GM19463 (cell line): Measurements from ENCODE around the gene MXD1.
"Not testable (repeated sequence)": the region's sequence is repeated elsewhere in the genome, so short reads cannot be mapped to it uniquely, and the experiment has no call there.

Source experiments
- ATAC-seq: cut with Tn5 transposase; IDR thresholded peaks from one replicate; pipeline ENCODE4 v1.9.1; 2021; ENCODE audit warnings: mild to moderate bottlenecking, moderate library complexity; ENCODE audit not compliant: unreplicated experiment

The MXD1 gene

GRCh38 chr2:69914950-69915945 lies at the start of gene MXD1:
MXD1 (plus strand) TSS chr2:69915109; CDS start chr2:69915331, 222 bp downstream.
- peak; percentile 79 for ATAC-seq

GRCh38 chr2:69888451-69888850 lies 26.5 kb upstream of the MXD1 start:
- ATAC-seq, result no peak

- no peak for ATAC-seq
Observed at GRCh38 chr2:69889302-69889701, 25.6 kb upstream of the MXD1 start.

- ATAC-seq, result no peak
Observed at GRCh38 chr2:69890881-69891280, 24.0 kb upstream of the MXD1 start.

- ATAC-seq, result not testable (repeated sequence)
Observed at GRCh38 chr2:69892838-69893424, 22.0 kb upstream of the MXD1 start.

GRCh38 chr2:69893684-69894551 lies 21.0 kb upstream of the MXD1 start, which contains the start of gene SNRNP27:
SNRNP27 (plus strand) TSS chr2:69893956; CDS start chr2:69893985, 29 bp downstream.
- ATAC-seq, result peak; percentile 80

- not testable (repeated sequence) for ATAC-seq
Observed at GRCh38 chr2:69894737-69895136, 20.2 kb upstream of the MXD1 start.

GRCh38 chr2:69902213-69902922 lies 12.5 kb upstream of the MXD1 start:
- no peak for ATAC-seq

- ATAC-seq, result no peak
Observed at GRCh38 chr2:69907216-69907615, 7.7 kb upstream of the MXD1 start.

GRCh38 chr2:69911985-69912563 lies 2.8 kb upstream of the MXD1 start:
- no peak for ATAC-seq

GRCh38 chr2:69914164-69914949 lies 552 bp upstream of the MXD1 start:
- peak; percentile 79 for ATAC-seq

- ATAC-seq, result no peak
Observed at GRCh38 chr2:69916106-69916505, 1.2 kb downstream of the MXD1 start.

- no peak for ATAC-seq
Observed at GRCh38 chr2:69917852-69918251, 2.9 kb downstream of the MXD1 start.

- no peak for ATAC-seq
Observed at GRCh38 chr2:69918401-69918800, 3.5 kb downstream of the MXD1 start.

- no peak for ATAC-seq
Observed at GRCh38 chr2:69923116-69923515, 8.2 kb downstream of the MXD1 start.

GRCh38 chr2:69926849-69927515 lies 12.1 kb downstream of the MXD1 start:
- ATAC-seq, result no peak

- no peak for ATAC-seq
Observed at GRCh38 chr2:69931832-69932595, 17.1 kb downstream of the MXD1 start.

- ATAC-seq, result no peak
Observed at GRCh38 chr2:69932596-69932922, 17.6 kb downstream of the MXD1 start.
